Fibroblast of upper back skin (primary cell): ENCODE results near the gene VPS11.
"Not testable (repeated sequence)": the region's sequence is repeated elsewhere in the genome, so short reads cannot be mapped to it uniquely, and the experiment has no call there.

ENCODE experiments used
- DNase-seq: peaks from one replicate; pipeline ENCODE4 v3.0.0-alpha.2; 2013

Gene VPS11

DNA sequence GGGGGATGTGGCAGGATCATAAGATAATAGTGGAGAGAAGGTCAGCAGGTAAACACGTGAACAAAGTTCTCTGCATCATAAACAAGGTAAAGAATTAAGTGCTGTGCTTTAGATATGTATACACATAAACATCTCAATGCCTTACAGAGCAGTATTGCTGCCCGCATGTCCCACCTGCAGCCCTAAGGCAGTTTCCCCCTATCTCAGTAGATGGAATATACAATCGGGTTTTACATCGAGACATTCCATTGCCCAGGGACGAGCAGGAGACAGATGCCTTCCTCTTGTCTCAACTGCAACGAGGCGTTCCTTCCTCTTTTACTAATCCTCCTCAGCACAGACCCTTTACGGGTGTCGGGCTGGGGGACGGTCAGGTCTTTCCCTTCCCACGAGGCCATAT lies 28.1 kb upstream of the VPS11 start:
- DNase-seq, result not testable (repeated sequence)

GRCh38 chr11:119041821-119042514 lies 25.6 kb upstream of the VPS11 start:
- DNase-seq, result no peak

DNA sequence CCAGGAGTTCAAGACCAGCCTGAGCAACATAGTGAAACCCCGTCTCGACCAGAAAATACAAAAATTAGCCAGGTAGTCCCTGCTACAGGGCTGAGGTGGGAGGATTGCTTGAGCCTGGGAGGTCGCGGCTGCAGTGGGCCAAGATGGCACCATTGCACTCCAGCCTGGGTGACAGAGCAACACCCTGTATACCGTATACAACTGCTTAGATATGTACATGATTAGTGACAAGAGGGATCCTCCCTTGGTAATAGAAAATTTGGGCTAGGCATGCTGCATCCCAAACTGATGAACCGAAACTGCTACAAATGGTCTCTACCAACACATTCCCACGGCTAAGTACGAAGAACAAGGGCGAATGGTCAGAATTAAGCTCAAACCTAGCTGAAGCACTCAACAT lies 24.7 kb upstream of the VPS11 start:
- DNase-seq, result no peak

GRCh38 chr11:119044708-119045107 lies 22.9 kb upstream of the VPS11 start:
- no peak for DNase-seq

DNA sequence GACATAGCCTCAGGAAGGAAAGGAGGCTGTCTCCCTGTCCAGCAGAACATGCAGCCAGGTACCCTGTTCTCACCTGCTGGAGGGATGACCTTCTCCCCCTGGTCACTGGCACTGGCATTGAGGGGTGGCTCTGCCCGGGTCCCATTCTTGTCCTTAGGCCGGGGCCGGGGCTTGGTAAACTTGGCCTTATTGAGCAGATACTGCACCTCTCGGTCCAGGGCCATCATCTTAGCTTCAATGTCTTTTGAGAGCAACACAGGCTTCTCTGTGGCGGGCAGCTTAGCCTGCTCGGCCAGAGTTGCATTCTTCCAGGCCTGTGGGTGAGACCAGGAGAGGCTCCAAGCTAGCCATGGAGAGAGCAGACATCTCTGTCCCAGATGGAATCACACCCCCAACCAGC lies 21.1 kb upstream of the VPS11 start:
- DNase-seq, result no peak

- DNase-seq, result no peak
These were observed 20.4 kb upstream of the VPS11 start for GRCh38 chr11:119047205-119047604.

GRCh38 chr11:119048644-119049043 lies 19.0 kb upstream of the VPS11 start:
- no peak for DNase-seq

DNA sequence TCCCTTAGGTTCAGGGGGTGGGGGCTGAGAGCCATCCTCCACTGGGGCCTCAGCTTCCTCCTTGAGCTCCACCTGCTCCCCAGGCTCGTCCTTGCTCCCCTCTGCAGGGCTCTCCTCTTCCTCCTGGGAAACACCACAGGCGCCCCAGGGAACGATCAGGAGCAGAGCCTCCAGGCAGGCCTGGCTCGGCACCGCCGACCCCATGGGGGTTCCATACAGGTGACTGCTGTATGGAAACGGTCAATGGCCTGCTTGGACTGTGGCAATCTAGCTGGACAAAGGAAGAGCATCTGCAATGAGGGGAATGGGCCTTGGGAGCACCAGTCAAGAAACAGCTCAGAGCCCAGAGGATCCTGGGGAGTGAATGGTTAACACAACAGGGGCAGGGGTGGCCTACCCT lies 18.5 kb upstream of the VPS11 start:
- DNase-seq, result no peak

GRCh38 chr11:119051440-119052162 lies 16.0 kb upstream of the VPS11 start:
- DNase-seq, result no peak

DNA sequence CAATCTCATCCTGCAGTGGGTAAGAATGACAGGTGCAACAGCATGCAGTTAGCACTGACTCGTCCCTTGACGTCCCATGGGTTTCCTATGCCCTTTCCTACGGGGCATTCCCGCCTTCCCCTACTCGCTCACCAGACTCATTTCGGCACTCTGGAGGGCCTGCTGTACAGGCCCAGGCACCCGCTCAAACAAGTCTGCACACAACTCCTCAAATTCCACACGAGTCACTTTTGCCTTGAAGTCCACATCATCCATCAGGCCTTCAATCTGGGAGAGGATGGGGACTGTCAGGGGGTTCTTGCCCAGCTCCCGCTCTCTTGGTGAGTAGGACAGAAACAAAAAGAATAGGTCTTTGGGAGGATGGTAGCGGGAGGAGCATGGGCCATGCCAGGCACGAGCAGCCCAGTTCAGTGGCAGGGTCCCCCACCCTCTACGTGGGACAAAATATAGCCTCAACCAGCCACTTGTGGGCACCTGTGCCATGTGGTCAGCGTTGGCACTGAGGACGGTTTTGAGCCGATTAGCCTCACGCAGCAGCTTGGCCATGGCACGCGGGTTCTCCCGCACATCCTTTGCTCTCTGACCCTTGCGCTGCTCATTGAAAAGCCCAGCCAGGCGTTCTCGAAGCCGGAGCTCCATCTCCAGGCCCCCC lies 15.3 kb upstream of the VPS11 start:
- no peak for DNase-seq

DNA sequence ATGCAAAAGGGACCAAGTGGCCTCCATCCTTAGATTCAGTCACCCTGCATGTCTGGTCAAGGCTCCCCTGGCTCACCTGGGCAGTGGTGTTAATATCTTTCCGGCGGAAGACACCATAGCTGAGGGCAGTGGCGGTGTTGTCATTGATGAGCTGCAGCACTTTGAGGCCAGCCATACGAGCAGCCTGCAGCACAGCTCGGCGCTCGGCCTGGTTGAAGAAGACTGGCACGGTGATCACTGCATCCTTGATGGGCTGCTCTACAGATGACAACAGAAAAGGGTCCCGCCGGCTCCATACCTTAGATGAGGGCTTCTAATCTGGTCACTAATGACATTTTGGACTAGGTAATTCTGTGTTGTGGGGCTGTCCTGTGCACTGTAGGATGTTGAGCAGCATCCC lies 13.2 kb upstream of the VPS11 start:
- DNase-seq, result no peak

DNA sequence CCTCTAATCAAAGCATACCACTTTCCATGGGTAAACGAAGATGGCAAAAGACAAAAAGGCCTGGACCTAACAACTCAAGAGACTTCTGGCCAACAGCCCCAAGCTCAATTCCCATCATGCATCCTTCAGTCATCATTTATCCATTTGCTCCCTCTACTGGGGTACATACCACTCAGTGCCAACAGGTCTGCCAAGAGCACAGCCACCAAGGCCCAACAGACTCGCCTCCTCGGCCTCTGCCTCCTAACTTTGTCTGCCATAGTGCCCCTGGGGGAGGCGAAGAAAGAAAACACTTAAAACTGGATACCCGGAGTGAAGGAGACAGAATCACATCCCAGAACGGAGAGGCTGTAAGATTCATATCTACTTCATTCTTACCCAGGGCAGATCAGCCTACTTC lies 11.7 kb upstream of the VPS11 start:
- DNase-seq, result peak; percentile 27

DNA sequence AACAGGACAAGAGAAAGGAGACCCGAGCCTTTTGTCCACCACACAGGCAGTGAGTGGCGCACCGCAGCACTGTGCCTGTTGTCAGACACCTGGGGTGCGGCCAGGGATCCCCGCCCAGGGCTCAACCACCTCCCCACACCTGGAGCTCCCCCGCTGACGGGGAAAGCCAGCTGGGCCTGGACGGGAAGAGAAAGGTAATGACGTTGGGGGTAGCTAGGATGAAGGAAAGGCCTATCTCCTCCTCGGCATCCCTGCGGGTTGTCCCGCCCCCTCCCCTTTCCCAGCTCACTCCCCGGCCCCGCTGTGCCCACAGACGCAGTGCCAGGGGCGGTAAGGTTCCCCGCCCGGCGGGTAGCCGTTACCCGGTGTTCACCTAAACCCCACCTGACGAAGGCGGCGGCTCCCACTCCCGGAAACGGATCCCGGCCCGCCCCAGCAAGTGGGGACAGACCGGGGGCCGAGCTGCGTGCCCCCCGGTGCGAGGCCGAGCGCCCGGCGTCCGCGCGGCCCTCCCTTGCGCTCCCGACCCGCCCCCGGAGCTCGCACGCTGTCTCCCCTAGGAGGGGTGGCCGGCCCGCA lies 11.1 kb upstream of the VPS11 start:
- no peak for DNase-seq

DNA sequence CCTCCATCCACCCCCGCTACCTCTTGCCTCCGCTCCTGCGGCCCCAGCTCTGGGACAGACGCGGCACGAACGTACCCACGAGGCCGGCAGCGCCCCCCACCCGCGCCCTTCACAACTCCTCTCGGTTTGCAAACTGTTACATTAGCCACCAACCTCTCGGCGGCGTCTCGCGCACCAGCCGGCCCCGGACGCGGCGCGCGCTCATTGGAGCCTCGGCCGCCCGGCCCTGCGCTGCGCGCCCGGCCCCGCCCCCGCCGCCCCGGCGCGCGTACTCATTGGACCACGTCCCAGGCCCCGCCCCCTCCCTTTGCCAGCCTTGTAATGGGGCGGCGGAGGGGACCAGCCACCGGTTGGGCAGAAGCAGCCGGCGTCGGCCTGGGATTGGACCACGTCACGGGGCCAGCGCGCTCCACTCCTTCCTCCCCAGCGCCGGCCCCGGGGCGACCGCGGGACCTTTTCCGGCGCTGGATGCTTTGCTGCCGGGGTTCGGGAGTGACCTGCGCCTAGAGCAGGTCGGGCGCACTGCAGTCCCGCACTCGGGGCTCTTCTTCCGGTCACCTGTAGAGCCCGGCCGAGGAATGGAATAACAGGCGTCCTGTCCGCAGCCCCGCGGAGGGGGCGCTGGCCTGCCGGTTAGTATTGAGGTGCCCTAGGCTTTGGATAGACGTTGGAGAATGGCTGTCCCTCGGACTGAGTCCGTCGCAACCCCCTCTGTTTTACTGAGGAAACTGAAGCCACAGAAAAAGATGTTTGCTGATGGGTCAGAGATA lies 10.4 kb upstream of the VPS11 start, which contains the start of gene HYOU1:
Gene HYOU1, minus strand, starts transcription at position 206 of the 770 bp plus-strand sequence. CDS start 1,045 bp downstream, outside the sequence.
- peak; percentile 96 for DNase-seq

- DNase-seq, result not testable (repeated sequence)
These were observed 8.5 kb upstream of the VPS11 start for GRCh38 chr11:119059128-119059527.

DNA sequence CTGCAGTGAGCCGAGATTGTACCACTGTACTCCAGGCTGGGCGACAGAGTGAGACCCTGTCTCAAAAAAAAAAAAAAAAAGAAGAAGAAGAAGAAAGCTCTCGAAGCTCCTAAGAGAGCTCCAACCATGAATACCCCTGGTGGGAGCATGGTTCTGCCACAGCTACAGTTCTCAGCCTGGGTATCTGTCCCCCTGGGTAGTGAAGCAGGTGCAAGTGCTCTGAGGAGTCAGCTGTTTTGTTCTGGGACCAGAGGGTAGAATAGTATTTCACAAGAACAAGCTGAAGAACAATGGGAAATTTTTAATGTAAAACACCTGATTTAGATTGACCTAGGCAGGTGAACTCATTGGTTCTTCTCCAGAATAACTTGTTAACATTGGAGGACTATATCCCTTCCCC lies 6.4 kb upstream of the VPS11 start:
- DNase-seq, result no peak

GRCh38 chr11:119062779-119063178 lies 4.8 kb upstream of the VPS11 start:
- DNase-seq, result peak; percentile 46

- DNase-seq, result peak; percentile 35
These were observed 2.2 kb upstream of the VPS11 start for GRCh38 chr11:119065369-119065768.

DNA sequence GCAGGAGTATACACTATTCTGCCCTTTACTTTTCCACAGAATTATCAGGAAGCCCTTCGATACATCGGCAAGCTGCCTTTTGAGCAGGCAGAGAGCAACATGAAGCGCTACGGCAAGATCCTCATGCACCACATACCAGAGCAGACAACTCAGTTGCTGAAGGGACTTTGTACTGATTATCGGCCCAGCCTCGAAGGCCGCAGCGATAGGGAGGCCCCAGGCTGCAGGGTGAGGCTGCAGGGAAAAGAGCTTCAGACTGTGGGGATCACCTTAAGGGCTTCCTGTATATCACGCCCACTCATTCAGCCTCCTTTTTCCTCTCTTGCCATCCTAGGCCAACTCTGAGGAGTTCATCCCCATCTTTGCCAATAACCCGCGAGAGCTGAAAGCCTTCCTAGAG lies 10.2 kb downstream of the VPS11 start:
- no peak for DNase-seq

GRCh38 chr11:119078675-119079420 lies 11.2 kb downstream of the VPS11 start:
- DNase-seq, result no peak

DNA sequence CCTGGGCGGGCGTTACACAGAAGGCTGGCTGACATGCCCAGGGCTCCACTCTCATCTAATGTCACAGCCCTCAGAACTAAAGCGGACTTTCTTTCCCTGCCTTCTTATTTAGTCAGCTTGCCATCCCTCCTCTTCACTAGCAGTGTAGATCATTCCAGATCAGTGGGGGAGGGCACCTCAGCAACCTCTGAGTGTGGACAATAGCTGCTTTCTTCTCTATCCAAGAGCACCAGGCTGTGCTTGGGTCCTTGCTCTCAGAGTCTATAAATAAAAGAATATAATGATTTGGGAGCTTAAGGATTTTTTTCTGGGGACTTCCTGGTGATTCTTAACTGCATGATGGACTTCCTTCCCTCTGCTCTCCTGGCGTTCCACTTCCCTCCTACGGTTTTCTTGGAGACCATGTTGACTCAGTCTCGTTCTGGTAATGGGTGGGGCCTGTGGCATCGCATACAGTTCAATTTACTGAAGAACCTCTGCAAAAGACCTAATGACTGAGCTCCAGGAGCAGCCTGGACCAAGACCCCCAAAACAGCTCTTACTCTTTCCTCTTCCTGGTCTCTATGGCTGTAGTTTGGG lies 14.2 kb downstream of the VPS11 start:
- no peak for DNase-seq
